ENCODE results near the gene SMIM35.

The SMIM35 gene

GRCh38 chr11:118000067-118000849 is 86.5 kb downstream of the SMIM35 start:
- no peak for DNase-seq

- no peak for DNase-seq
Measured at GRCh38 chr11:117999354-117999993, 87.3 kb downstream of the SMIM35 start.

- DNase-seq, result no peak
Measured at GRCh38 chr11:117998664-117999353, 88.0 kb downstream of the SMIM35 start.

- no peak for DNase-seq
Measured at GRCh38 chr11:117997823-117998579, 88.8 kb downstream of the SMIM35 start.

- no peak for DNase-seq
Measured at GRCh38 chr11:117997406-117997805, 89.4 kb downstream of the SMIM35 start.

GRCh38 chr11:117996058-117996457 is 90.7 kb downstream of the SMIM35 start:
- no peak for DNase-seq

- DNase-seq, result no peak
Measured at GRCh38 chr11:117995472-117995871, 91.3 kb downstream of the SMIM35 start.

GRCh38 chr11:117993988-117994745 is 92.6 kb downstream of the SMIM35 start:
- DNase-seq, result no peak

GRCh38 chr11:117992620-117993019 is 94.1 kb downstream of the SMIM35 start:
- no peak for DNase-seq

GRCh38 chr11:117992136-117992535 is 94.6 kb downstream of the SMIM35 start:
- DNase-seq, result no peak

GRCh38 chr11:117989351-117990102 is 97.2 kb downstream of the SMIM35 start:
- DNase-seq, result no peak

- no peak for DNase-seq
Measured at GRCh38 chr11:117986981-117987574, 99.7 kb downstream of the SMIM35 start.

- no peak for DNase-seq
Measured at GRCh38 chr11:117985953-117986887, 100.5 kb downstream of the SMIM35 start, which contains the start of gene IL10RA. Gene IL10RA (plus strand): TSS chr11:117986394. CDS start chr11:117986468, 74 bp downstream.

- DNase-seq, result no peak
Measured at GRCh38 chr11:117984476-117984875, 102.3 kb downstream of the SMIM35 start.

- no peak for DNase-seq
Measured at GRCh38 chr11:117983163-117983475, 103.6 kb downstream of the SMIM35 start.

GRCh38 chr11:117980720-117981119 is 106.0 kb downstream of the SMIM35 start:
- DNase-seq, result no peak

- DNase-seq, result no peak
Measured at GRCh38 chr11:117980280-117980679, 106.5 kb downstream of the SMIM35 start.

- no peak for DNase-seq
Measured at GRCh38 chr11:117979481-117980211, 107.1 kb downstream of the SMIM35 start.

- DNase-seq, result no peak
Measured at GRCh38 chr11:117978991-117979390, 107.8 kb downstream of the SMIM35 start.

Measured in NCI-H1048 (cell line).